ENCODE results near the gene FHDC1. TPM values are rescaled to one million over a fixed set of nuclear protein-coding genes. Genes with fewer than 3 reads are reported as not detected.

FHDC1 gene
- total RNA-seq, 4 donors from 2014 or later, result 0.34 to 0.57 (median 0.46) TPM

- no peak for TF ChIP-seq CTCF (IDR thresholded peaks at IDR 0.05; ENCODE audit: low read depth)
These were observed 6.2 kb downstream of the FHDC1 start for GRCh38 chr4:152942346-152942745.

GRCh38 chr4:152943672-152944071 is 7.5 kb downstream of the FHDC1 start:
- TF ChIP-seq CTCF (IDR thresholded peaks at IDR 0.05; ENCODE audit: low read depth), result no peak

DNA sequence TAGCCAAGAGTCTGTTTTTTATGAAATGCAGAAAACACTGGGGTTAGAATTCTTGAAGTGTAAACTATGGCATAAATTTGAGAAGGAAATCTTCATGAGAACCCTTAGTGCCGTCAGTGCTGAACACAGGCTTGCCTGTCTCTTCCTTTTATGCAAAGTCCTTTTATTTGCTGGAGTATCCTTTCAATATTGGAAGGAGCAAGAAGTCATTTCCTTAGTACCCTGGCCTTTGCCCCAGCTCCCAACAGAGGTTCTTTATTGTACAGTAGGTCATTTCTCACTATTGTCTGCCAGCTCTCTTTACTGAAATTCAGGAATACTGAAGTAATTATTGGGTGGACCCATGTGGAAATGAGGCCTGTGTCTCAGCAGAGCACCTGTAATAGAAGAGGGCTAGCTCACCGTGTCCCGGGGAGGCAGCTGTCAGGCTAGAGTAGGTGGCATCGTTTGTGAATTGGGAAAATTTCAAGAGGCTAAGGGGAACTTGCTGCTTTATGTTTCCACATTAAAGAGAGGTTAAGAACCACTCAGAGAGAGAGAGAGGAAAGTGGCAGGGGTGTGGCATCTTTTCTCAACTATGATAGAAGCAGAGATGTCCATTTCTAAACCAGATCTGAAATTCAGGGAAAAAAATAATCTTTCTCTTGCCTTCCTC is 8.7 kb downstream of the FHDC1 start:
- TF ChIP-seq CTCF (IDR thresholded peaks at IDR 0.05; ENCODE audit: low read depth), result no peak

- TF ChIP-seq CTCF (IDR thresholded peaks at IDR 0.05; ENCODE audit: low read depth), result no peak
These were observed 9.5 kb downstream of the FHDC1 start for GRCh38 chr4:152945639-152946038.

GRCh38 chr4:152946446-152946845 is 10.3 kb downstream of the FHDC1 start:
- no peak for TF ChIP-seq CTCF (IDR thresholded peaks at IDR 0.05; ENCODE audit: low read depth)

GRCh38 chr4:152947311-152947710 is 11.2 kb downstream of the FHDC1 start:
- no peak for TF ChIP-seq CTCF (IDR thresholded peaks at IDR 0.05; ENCODE audit: low read depth)

GRCh38 chr4:152949930-152950329 is 13.8 kb downstream of the FHDC1 start:
- no peak for TF ChIP-seq CTCF (IDR thresholded peaks at IDR 0.05; ENCODE audit: low read depth)

All from subcutaneous adipose tissue (tissue), 4 donors.